Measurements from ENCODE around the gene GCC2. TPM values are rescaled to one million over a fixed set of nuclear protein-coding genes. Genes with fewer than 3 reads are reported as not detected.

Gene GCC2
- polyA plus RNA-seq, 1 of the 3 experiments (the other 2 are of a cell fraction) = 4.5 TPM

DNA sequence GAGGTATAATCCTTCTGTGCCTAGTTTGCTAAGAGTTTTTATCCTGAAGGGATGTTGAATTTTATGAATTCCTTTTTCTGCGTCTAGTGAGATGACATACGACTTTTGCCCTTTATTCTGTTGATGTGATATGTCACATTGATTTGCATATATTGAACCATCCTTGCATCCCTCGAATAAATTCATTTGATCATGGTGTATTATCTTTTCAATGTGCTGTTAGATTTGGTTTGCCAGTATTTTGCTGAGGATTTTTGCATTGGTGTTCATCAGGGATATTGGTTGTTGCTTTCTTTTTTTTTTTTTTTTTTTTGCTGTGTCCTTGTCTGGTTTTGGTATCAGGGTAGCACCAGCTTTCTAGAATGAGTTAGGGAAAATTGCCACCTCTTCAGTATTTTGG lies 9.1 kb downstream of the GCC2 start:
- no peak overlapping the region for H3K27ac ChIP-seq (ENCODE audit: low read depth in 2 of 2, low read length in 1 of 2)
- 97% methylated on average over 3 of the region's 3 CpGs for WGBS (ENCODE audit: low lambda C conversion rate)
- H3F3A ChIP-seq (replicated peaks; ENCODE audit: insufficient read depth) = peaks cover 7% of the 10 kb centered on the region
- no peak overlapping the region for H3K4me2 ChIP-seq
- TF ChIP-seq FOXM1 (IDR thresholded peaks at IDR 0.05; ENCODE audit: low read depth) = no peak
- no peak for TF ChIP-seq FOSL2 (IDR thresholded peaks at IDR 0.05; ENCODE audit: borderline replicate concordance, low read depth)
- no peak for TF ChIP-seq RAD21 (IDR thresholded peaks at IDR 0.05; ENCODE audit: low read length)
- TF ChIP-seq MEF2A (IDR thresholded peaks at IDR 0.05; ENCODE audit: borderline replicate concordance, low read depth) = no peak
- no peak for TF ChIP-seq JUND (IDR thresholded peaks at IDR 0.05)
- TF ChIP-seq CHD2 (IDR thresholded peaks at IDR 0.05; ENCODE audit: low read length, partially characterized antibody) = no peak
- TF ChIP-seq, protein P1, sequence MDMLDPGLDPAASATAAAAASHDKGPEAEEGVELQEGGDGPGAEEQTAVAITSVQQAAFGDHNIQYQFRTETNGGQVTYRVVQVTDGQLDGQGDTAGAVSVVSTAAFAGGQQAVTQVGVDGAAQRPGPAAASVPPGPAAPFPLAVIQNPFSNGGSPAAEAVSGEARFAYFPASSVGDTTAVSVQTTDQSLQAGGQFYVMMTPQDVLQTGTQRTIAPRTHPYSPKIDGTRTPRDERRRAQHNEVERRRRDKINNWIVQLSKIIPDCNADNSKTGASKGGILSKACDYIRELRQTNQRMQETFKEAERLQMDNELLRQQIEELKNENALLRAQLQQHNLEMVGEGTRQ (IDR thresholded peaks at IDR 0.05; ENCODE audit: borderline replicate concordance, low read depth, low read length) = no peak
- no peak for TF ChIP-seq POLR2AphosphoS5 (IDR thresholded peaks at IDR 0.05; ENCODE audit: low read depth, low read length)
- TF ChIP-seq FOXJ3 (CRISPR knock-in tag; IDR thresholded peaks at IDR 0.05) = no peak
- TF ChIP-seq, protein P2, sequence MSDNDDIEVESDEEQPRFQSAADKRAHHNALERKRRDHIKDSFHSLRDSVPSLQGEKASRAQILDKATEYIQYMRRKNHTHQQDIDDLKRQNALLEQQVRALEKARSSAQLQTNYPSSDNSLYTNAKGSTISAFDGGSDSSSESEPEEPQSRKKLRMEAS (IDR thresholded peaks at IDR 0.05; ENCODE audit: low read depth) = no peak
- no peak for TF ChIP-seq SIN3A (IDR thresholded peaks at IDR 0.05; ENCODE audit: borderline replicate concordance, low read depth, low read length)
- no peak for TF ChIP-seq YY1 (IDR thresholded peaks at IDR 0.05; ENCODE audit: low read depth)
- TF ChIP-seq GATA2 (CRISPR knock-in tag; IDR thresholded peaks at IDR 0.05) = no peak
- no peak for TF ChIP-seq MXI1 (IDR thresholded peaks at IDR 0.05; ENCODE audit: low read depth, low read length)
- no peak for TF ChIP-seq TCF12 (IDR thresholded peaks at IDR 0.05)
- TF ChIP-seq, protein P3, sequence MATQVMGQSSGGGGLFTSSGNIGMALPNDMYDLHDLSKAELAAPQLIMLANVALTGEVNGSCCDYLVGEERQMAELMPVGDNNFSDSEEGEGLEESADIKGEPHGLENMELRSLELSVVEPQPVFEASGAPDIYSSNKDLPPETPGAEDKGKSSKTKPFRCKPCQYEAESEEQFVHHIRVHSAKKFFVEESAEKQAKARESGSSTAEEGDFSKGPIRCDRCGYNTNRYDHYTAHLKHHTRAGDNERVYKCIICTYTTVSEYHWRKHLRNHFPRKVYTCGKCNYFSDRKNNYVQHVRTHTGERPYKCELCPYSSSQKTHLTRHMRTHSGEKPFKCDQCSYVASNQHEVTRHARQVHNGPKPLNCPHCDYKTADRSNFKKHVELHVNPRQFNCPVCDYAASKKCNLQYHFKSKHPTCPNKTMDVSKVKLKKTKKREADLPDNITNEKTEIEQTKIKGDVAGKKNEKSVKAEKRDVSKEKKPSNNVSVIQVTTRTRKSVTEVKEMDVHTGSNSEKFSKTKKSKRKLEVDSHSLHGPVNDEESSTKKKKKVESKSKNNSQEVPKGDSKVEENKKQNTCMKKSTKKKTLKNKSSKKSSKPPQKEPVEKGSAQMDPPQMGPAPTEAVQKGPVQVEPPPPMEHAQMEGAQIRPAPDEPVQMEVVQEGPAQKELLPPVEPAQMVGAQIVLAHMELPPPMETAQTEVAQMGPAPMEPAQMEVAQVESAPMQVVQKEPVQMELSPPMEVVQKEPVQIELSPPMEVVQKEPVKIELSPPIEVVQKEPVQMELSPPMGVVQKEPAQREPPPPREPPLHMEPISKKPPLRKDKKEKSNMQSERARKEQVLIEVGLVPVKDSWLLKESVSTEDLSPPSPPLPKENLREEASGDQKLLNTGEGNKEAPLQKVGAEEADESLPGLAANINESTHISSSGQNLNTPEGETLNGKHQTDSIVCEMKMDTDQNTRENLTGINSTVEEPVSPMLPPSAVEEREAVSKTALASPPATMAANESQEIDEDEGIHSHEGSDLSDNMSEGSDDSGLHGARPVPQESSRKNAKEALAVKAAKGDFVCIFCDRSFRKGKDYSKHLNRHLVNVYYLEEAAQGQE (IDR thresholded peaks at IDR 0.05; ENCODE audit: low read depth, low read length) = no peak
- TF ChIP-seq, protein P4, sequence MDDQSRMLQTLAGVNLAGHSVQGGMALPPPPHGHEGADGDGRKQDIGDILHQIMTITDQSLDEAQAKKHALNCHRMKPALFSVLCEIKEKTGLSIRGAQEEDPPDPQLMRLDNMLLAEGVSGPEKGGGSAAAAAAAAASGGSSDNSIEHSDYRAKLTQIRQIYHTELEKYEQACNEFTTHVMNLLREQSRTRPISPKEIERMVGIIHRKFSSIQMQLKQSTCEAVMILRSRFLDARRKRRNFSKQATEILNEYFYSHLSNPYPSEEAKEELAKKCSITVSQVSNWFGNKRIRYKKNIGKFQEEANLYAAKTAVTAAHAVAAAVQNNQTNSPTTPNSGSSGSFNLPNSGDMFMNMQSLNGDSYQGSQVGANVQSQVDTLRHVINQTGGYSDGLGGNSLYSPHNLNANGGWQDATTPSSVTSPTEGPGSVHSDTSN (IDR thresholded peaks at IDR 0.05) = no peak
- TF ChIP-seq, protein P5, sequence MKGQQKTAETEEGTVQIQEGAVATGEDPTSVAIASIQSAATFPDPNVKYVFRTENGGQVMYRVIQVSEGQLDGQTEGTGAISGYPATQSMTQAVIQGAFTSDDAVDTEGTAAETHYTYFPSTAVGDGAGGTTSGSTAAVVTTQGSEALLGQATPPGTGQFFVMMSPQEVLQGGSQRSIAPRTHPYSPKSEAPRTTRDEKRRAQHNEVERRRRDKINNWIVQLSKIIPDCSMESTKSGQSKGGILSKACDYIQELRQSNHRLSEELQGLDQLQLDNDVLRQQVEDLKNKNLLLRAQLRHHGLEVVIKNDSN (IDR thresholded peaks at IDR 0.05; ENCODE audit: borderline replicate concordance, low read depth) = no peak
- TF ChIP-seq, protein P6, sequence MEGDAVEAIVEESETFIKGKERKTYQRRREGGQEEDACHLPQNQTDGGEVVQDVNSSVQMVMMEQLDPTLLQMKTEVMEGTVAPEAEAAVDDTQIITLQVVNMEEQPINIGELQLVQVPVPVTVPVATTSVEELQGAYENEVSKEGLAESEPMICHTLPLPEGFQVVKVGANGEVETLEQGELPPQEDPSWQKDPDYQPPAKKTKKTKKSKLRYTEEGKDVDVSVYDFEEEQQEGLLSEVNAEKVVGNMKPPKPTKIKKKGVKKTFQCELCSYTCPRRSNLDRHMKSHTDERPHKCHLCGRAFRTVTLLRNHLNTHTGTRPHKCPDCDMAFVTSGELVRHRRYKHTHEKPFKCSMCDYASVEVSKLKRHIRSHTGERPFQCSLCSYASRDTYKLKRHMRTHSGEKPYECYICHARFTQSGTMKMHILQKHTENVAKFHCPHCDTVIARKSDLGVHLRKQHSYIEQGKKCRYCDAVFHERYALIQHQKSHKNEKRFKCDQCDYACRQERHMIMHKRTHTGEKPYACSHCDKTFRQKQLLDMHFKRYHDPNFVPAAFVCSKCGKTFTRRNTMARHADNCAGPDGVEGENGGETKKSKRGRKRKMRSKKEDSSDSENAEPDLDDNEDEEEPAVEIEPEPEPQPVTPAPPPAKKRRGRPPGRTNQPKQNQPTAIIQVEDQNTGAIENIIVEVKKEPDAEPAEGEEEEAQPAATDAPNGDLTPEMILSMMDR (IDR thresholded peaks at IDR 0.05) = no peak
- no peak for TF ChIP-seq EZH2phosphoT487 (IDR thresholded peaks at IDR 0.05; ENCODE audit: borderline replicate concordance, low read depth)
- ChIA-PET POLR2A (interaction anchor here (1.3 kb wide), 1 partner anchor 9 kb away, joined by 3 read pairs; the partner anchor contains the start of gene GCC2), CTCF (no interaction called here)
- no peak for DNase-seq
- peaks cover 45 to 74% of the 10 kb centered on the region in 2 experiments for H3K36me3 ChIP-seq (replicated peaks in 1 of 2; ENCODE audit: control insufficient read depth in 1 of 2, insufficient read depth in 2 of 2, low read length in 1 of 2)
- no peak overlapping the region for H3K9ac ChIP-seq
- H3K27me3 ChIP-seq (ENCODE audit: insufficient read depth) = no peaks in the 10 kb centered on the region
- H3K4me3 ChIP-seq (ENCODE audit: low read depth in 2 of 2, low read length in 1 of 2) = no peak overlapping the region
- no peak overlapping the region for H2AFZ ChIP-seq (ENCODE audit: low read depth)
- H3K9me3 ChIP-seq = no peaks in the 10 kb centered on the region
- H4K20me1 ChIP-seq (ENCODE audit: insufficient read depth) = no peaks in the 10 kb centered on the region
- H3K9me2 ChIP-seq = no peaks in the 10 kb centered on the region
- no peaks in the 10 kb centered on the region for H3K4me1 ChIP-seq (ENCODE audit: control insufficient read depth in 1 of 2, insufficient read depth in 2 of 2, low read depth in 1 of 2, low read length in 1 of 2)
- H3K79me2 ChIP-seq (ENCODE audit: insufficient read depth) = peaks cover 40% of the 10 kb centered on the region

Measured in SK-N-SH (cell line).